ENCODE results near the gene ZMYM4. TPM values are rescaled to one million over a fixed set of nuclear protein-coding genes. Genes with fewer than 3 reads are reported as not detected.
A peak's percentile ranks its signal among the peaks of the same experiment; 100 is the strongest.

ZMYM4 gene
- total RNA-seq, 4 donors from 2014 or later: 10.6 to 33.8 (median 25.6) TPM

DNA sequence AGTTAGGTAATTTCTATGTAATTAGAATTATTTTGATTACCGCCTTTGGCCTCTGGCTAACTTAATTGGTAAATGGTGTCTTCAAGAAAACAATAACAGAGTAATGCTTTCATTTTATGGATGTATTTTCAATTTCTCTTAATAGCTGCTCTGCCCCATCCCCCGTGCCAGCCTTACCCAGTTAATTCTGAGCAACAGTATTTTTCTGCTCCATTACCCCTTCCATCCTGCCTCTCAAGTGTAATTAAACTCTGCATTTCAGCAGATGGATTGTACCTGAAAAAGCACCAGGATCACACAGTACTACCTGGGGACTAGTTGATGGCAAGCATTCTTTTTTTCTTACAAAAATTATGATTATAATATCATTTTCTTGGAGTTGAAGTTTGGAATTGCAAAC, 184.5 kb downstream of the ZMYM4 start:
- TF ChIP-seq POLR2A (IDR thresholded peaks at IDR 0.05): no peak
- TF ChIP-seq, protein P1, sequence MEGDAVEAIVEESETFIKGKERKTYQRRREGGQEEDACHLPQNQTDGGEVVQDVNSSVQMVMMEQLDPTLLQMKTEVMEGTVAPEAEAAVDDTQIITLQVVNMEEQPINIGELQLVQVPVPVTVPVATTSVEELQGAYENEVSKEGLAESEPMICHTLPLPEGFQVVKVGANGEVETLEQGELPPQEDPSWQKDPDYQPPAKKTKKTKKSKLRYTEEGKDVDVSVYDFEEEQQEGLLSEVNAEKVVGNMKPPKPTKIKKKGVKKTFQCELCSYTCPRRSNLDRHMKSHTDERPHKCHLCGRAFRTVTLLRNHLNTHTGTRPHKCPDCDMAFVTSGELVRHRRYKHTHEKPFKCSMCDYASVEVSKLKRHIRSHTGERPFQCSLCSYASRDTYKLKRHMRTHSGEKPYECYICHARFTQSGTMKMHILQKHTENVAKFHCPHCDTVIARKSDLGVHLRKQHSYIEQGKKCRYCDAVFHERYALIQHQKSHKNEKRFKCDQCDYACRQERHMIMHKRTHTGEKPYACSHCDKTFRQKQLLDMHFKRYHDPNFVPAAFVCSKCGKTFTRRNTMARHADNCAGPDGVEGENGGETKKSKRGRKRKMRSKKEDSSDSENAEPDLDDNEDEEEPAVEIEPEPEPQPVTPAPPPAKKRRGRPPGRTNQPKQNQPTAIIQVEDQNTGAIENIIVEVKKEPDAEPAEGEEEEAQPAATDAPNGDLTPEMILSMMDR (IDR thresholded peaks at IDR 0.05): no peak
- peaks cover 20 to 54% (median 38%) of the 10 kb centered on the region in 3 donors for H3K4me1 ChIP-seq
- intact Hi-C loops (cut with DNase I): loop anchor here (5.0 kb wide), 1 partner anchor 109 kb away; no protein-coding TSS in a partner anchor
- peaks cover under 1 to 88% (median 6%) of the 10 kb centered on the region in 3 donors for H3K36me3 ChIP-seq
- 84 to 91% methylated on average over 2 of the region's 2 CpGs for WGBS, 2 donors
- H3K27me3 ChIP-seq: no peaks in the 10 kb centered on the region
- DNase-seq: no peak
- peak overlapping the region in 1 of 4 donors; percentile 70 for H3K27ac ChIP-seq
- no peak overlapping the region for H3K4me3 ChIP-seq
- H3K9me3 ChIP-seq: no peaks in the 10 kb centered on the region

DNA sequence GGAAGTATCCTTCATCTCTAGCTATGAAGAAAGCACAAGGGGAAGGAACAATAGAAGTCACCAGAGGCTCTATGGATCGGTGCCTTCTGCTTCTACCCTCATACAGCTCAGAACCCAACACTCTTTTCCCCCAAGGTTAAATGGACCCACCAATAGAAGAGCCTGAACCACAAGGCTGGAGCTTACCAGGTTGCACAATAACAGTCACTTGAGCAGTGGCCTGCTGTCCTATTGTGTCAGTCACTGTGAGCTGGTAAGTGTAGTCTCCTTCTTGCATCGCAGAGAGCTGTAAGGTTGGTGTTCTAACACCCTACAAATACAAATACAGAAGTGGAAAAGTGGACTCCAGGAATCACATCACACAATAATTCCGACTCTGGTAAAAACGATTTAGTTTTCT, 185.7 kb downstream of the ZMYM4 start:
- peaks cover 0 to 88% (median 0%) of the 10 kb centered on the region in 3 donors for H3K36me3 ChIP-seq
- WGBS, 2 donors: 80 to 82% methylated on average over 4 of the region's 4 CpGs

DNA sequence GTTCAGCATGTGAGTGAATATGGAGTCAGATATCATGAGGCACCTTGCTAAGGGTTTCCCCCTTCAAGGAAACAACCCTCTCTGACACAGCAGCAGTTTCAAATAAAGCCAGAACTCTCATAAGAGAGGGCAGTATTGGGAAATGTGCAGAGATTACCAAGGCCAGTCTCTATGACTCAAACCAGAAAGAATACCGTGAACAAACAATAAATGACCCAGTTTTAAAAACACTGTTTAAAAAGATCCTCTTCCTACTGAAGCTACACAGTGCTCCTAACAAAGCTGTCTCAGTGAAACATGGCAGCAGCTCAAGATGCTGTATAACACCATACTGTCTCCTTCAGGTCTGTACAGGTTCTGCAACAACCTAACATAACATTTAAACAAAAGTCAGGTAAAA, 186.1 kb downstream of the ZMYM4 start:
- H3K27ac ChIP-seq: peak overlapping the region in 3 of 4 donors; percentile 39 to 83 (median 46)
- intact Hi-C loops (cut with DNase I): loop anchor here (5.0 kb wide), 1 partner anchor 108 kb away; no protein-coding TSS in a partner anchor
- H3K27me3 ChIP-seq: no peaks in the 10 kb centered on the region
- no peaks in the 10 kb centered on the region for H3K9me3 ChIP-seq
- no peak for DNase-seq
- WGBS, 2 donors: 21 to 40% methylated on average over 1 of the region's 1 CpG
- H3K4me3 ChIP-seq: no peak overlapping the region
- H3K4me1 ChIP-seq: peaks cover 20 to 44% (median 28%) of the 10 kb centered on the region in 3 donors
- H3K36me3 ChIP-seq: peaks cover 0 to 88% (median 0%) of the 10 kb centered on the region in 3 donors
- TF ChIP-seq, protein P1 (IDR thresholded peaks at IDR 0.05): peak in 3 of 6 experiments; percentile 5 to 23 (median 8)
- no peak for TF ChIP-seq POLR2A (IDR thresholded peaks at IDR 0.05)

More for the DNA sequence above, 185.7 kb downstream of the ZMYM4 start:
- TF ChIP-seq POLR2A (IDR thresholded peaks at IDR 0.05): no peak
- TF ChIP-seq, protein P1 (IDR thresholded peaks at IDR 0.05): no peak
- Histone ChIP-seq H3K27me3 (no peaks in the 10 kb centered on the region), H3K9me3 (no peaks in the 10 kb centered on the region), H3K4me3 (no peak overlapping the region), H3K4me1 (peaks cover 20 to 44% (median 28%) of the 10 kb centered on the region in 3 donors), H3K27ac (peak overlapping the region; percentile 13 to 83 (median 42))
- no peak for DNase-seq
- intact Hi-C loops (cut with DNase I): loop anchor here (5.0 kb wide), 1 partner anchor 108 kb away; no protein-coding TSS in a partner anchor

GRCh38 chr1:35460796-35461195, 192.3 kb downstream of the ZMYM4 start:
- no peak for DNase-seq
- Histone ChIP-seq H3K36me3 (peaks cover 0 to 95% (median 8%) of the 10 kb centered on the region in 3 donors), H3K27ac (no peak overlapping the region), H3K27me3 (no peaks in the 10 kb centered on the region), H3K4me1 (no peaks in the 10 kb centered on the region), H3K4me3 (no peak overlapping the region), H3K9me3 (no peaks in the 10 kb centered on the region)
- no peak for TF ChIP-seq POLR2A (IDR thresholded peaks at IDR 0.05)
- TF ChIP-seq, protein P1 (IDR thresholded peaks at IDR 0.05): no peak
- WGBS, 2 donors: 64 to 83% methylated on average over 2 of the region's 2 CpGs
- intact Hi-C loops (cut with DNase I): no loop called here

- Histone ChIP-seq H3K4me1 (no peaks in the 10 kb centered on the region), H3K36me3 (peaks cover 0 to 94% (median 8%) of the 10 kb centered on the region in 3 donors), H3K27ac (no peak overlapping the region), H3K9me3 (no peaks in the 10 kb centered on the region), H3K4me3 (no peak overlapping the region), H3K27me3 (no peaks in the 10 kb centered on the region)
- no peak for DNase-seq
- TF ChIP-seq POLR2A (IDR thresholded peaks at IDR 0.05): no peak
- TF ChIP-seq, protein P1 (IDR thresholded peaks at IDR 0.05): no peak
- intact Hi-C loops (cut with DNase I): no loop called here
- 60 to 94% methylated on average over 5 of the region's 5 CpGs for WGBS, 2 donors
Measured at GRCh38 chr1:35461966-35462651, 193.6 kb downstream of the ZMYM4 start.

All from esophagus squamous epithelium (tissue), 5 donors.